SH-SY5Y (cell line): ENCODE measurements around the gene MCF2L2.

Experiments used
- GATA2 ChIP-seq: IDR thresholded peaks from 2 replicates; pipeline ENCODE4 v1.6.1; 2011; ENCODE audit warnings: mild to moderate bottlenecking, low read depth, low read length
- GATA3 ChIP-seq: IDR thresholded peaks from 2 replicates; pipeline ENCODE4 v1.6.1; 2011; ENCODE audit warnings: low read depth, mild to moderate bottlenecking, low read length, moderate library complexity

MCF2L2 gene

GRCh38 chr3:183330881-183331280, 97.5 kb downstream of the MCF2L2 start:
- TF ChIP-seq GATA2 (no peak), GATA3 (no peak)

GRCh38 chr3:183329543-183329942, 98.9 kb downstream of the MCF2L2 start:
- TF ChIP-seq GATA2 (no peak), GATA3 (no peak)

GRCh38 chr3:183328823-183329222, 99.6 kb downstream of the MCF2L2 start:
- TF ChIP-seq GATA2: no peak
- no peak for TF ChIP-seq GATA3

GRCh38 chr3:183328164-183328563, 100.3 kb downstream of the MCF2L2 start:
- TF ChIP-seq GATA2: no peak

- TF ChIP-seq GATA2 (no peak), GATA3 (no peak)
Measured at GRCh38 chr3:183327343-183327742, 101.1 kb downstream of the MCF2L2 start.

- TF ChIP-seq GATA3 (no peak), GATA2 (no peak)
Measured at GRCh38 chr3:183324083-183324482, 104.3 kb downstream of the MCF2L2 start.

- TF ChIP-seq GATA2: no peak
- TF ChIP-seq GATA3: no peak
Measured at GRCh38 chr3:183319371-183319770, 109.0 kb downstream of the MCF2L2 start.

- TF ChIP-seq GATA2 (no peak), GATA3 (no peak)
Measured at GRCh38 chr3:183318877-183319276, 109.5 kb downstream of the MCF2L2 start.

GRCh38 chr3:183317886-183318865, 110.2 kb downstream of the MCF2L2 start:
- TF ChIP-seq GATA3 (no peak), GATA2 (no peak)

GRCh38 chr3:183317271-183317670, 111.1 kb downstream of the MCF2L2 start:
- TF ChIP-seq GATA3 (no peak), GATA2 (no peak)

GRCh38 chr3:183315739-183316138, 112.7 kb downstream of the MCF2L2 start:
- no peak for TF ChIP-seq GATA2
- TF ChIP-seq GATA3: no peak

GRCh38 chr3:183313764-183314163, 114.7 kb downstream of the MCF2L2 start:
- TF ChIP-seq GATA2: no peak
- no peak for TF ChIP-seq GATA3

GRCh38 chr3:183313351-183313750, 115.1 kb downstream of the MCF2L2 start:
- TF ChIP-seq GATA2 (no peak), GATA3 (no peak)

- TF ChIP-seq GATA3 (no peak), GATA2 (no peak)
Measured at GRCh38 chr3:183312433-183312832, 116.0 kb downstream of the MCF2L2 start.

- TF ChIP-seq GATA3 (no peak), GATA2 (no peak)
Measured at GRCh38 chr3:183310936-183311335, 117.5 kb downstream of the MCF2L2 start.
